Cardiac atrium fibroblast (primary cell): ENCODE data around the gene HUS1. TPM values are rescaled to one million over a fixed set of nuclear protein-coding genes. Genes with fewer than 3 reads are reported as not detected.

Experiments used
- total RNA-seq: library from RNA; depleted of rRNA; stranded (reverse); fragments of >200 nt; gene quantifications from 2 replicates; pipeline ENCODE4 v1.2.3, GENCODE V29; 2015

Gene HUS1
- total RNA-seq = 12.1 and 13.1 TPM in 2 replicates

GRCh38 chr7:47979145-47979831 lies at the start of gene HUS1:
Gene HUS1, minus strand, starts transcription at chr7:47979615. Its CDS starts 96 bp downstream, at chr7:47979519.

DNA sequence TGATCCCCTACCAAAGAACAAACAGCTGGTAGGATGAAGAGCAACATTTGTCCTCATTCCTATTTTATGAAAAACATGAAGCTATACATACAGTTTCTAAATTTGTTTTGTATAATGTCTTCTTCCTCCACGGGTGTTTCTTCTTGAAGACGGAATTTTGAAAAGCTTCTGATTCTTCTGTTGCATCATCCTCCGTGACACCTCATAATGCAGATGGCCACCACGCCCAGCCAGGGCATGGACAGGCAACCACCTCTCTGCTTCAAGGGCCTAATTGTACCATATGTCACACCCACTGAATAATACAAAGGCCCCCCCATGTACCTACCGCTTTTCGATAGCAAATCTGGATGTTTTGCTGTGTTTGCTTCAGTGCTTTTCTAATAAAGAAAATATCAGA lies 49.5 kb upstream of the HUS1 start, which contains the start of gene SUN3:
TSS of gene SUN3 (minus strand) at position 170 of the 400 bp plus-strand sequence. CDS start at position 1, 169 bp downstream.

GRCh38 chr7:47948141-47948790 lies 31.1 kb downstream of the HUS1 start, which contains the start of gene PKD1L1:
Gene PKD1L1, minus strand, starts transcription at chr7:47948466. Its CDS starts 26 bp downstream, at chr7:47948440.

Other genes with a start within 250 kb of the HUS1 start
- 0.16 TPM in 1 of 2 replicates, not detected in the other for gene PKD1L1, start 31.1 kb downstream of the HUS1 start, total RNA-seq
- gene SUN3, start 49.5 kb upstream of the HUS1 start, total RNA-seq = not detected in 2 replicates
- not detected in 2 replicates for gene C7orf57, start 55.9 kb upstream of the HUS1 start, total RNA-seq
- 11.6 and 33.7 TPM in 2 replicates for gene UPP1, start 109.7 kb upstream of the HUS1 start, total RNA-seq
- gene ABCA13, start 191.8 kb upstream of the HUS1 start, total RNA-seq = not detected in 2 replicates